DMS79 (cell line): Measurements from ENCODE around the gene ACSM3.
"Not testable (repeated sequence)": the region's sequence is repeated elsewhere in the genome, so short reads cannot be mapped to it uniquely, and the experiment has no call there.

ENCODE experiments used
- DNase-seq: peaks from one replicate; lab custom pipeline; 2025; lab: John Stamatoyannopoulos, UW

ACSM3 gene

GRCh38 chr16:20755799-20756198, 8.0 kb upstream of the ACSM3 start:
- DNase-seq: not testable (repeated sequence)

- no peak for DNase-seq
Observed at GRCh38 chr16:20760346-20760745, 3.5 kb upstream of the ACSM3 start.

DNA sequence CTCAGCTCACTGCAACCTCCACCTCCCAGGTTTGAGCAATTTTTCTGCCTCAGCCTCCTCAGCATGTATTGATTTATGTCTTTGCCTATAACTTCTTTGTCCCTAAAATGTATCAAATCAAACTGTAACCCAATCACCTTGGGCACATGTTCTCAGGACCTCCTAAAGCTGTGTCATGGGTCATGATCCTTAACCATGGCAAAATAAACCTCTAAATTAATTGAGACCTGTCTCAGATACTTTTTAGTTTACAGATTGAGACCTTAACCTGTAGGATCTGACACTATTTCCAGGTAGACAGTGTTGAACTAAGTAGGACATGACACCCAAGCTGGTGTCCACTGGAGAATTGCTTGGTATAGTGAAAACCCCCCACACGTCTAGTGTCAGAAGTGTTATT, 2.6 kb upstream of the ACSM3 start:
- no peak for DNase-seq

DNA sequence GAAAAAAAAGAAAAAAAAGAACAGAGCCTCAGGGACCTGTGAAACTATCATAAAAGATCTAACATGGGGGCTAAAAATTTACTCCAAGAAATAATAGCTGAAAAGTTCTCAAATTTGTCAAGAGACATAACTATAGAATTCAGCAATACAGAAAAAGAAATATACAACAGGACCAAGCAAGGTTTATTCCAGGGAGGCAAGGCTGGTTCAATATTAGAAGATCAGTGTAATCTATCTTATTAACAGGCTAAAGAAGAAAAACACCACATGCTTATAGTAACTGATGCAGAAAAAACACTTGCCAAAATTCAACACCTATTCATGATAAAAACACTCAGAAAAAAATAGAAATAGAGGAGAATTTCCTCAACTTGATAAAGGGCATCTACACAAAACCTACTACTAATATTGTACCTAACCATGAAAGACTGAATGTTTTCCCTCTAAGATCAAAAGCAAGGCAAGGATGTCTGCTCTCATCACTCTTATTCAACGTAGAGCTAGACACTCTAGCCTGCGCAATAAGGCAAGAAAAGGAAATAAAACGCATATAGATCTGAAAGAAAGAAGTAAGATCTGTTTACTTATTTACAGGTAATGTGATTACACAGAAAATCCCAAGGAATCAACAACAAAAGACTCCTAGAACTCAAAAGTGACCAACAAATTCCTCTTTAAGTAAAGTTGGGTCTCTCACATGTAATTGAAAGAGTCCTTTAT, 1.2 kb upstream of the ACSM3 start:
- DNase-seq: no peak

DNA sequence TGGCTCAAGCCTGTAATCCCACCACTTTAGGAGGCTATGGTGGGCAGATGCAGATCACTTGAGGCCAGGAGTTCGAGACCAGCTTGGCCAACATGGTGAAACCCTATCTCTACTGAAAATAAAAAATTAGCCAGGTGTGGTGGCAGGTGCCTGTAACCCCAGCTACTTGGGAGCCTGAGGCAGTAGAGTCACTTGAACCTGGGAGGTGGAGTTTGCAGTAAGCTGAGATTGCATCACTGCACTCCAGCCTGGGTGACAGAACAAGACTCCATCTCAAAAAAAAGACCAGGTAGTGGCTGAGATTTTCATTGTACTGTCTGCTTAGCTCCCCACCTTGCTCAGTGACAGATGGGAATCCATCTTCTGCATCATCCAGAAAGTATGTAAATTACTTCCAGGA, 634 bp downstream of the ACSM3 start:
- not testable (repeated sequence) for DNase-seq

DNA sequence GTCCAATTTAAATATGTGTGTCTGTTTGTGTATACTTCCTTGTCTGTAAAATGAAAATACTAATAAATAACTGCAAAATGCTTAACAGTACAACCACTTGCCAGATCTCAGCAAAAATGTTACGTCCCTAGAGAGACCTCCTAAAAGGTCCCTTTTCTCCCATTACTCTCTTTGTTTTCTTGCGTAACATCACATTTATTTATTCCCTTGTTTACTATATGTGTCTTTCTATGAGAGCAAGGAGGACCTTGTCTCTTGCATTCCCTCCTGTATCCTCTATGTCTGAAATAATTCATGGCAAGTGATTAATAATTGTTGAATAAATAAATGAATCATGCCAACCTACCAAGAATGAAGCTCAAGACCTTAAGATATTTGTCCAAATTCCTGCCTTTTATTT, 1.9 kb downstream of the ACSM3 start:
- DNase-seq: no peak

DNA sequence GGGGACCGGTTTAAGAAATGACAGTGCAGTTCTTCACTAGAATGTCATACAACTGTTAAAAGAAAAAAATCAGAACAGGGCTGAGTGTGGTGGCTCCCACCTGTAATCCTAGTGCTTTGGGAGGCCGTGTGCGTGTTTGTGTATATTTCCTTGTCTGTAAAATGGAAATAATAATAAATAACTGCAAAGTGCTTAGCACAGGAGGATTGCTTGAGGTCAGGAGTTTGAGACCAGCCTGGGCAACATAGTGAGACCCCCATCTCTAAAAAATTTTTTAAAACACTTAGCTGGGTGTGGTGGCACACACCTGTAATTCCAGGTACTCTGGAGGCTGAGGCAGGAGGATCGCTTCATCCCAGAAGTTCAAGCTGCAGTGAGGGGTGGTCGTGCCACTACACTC, 2.5 kb downstream of the ACSM3 start:
- no peak for DNase-seq

GRCh38 chr16:20767577-20767976, 3.8 kb downstream of the ACSM3 start:
- DNase-seq: no peak

- DNase-seq: no peak
Observed at GRCh38 chr16:20768121-20768520, 4.3 kb downstream of the ACSM3 start.

GRCh38 chr16:20768818-20769217, 5.0 kb downstream of the ACSM3 start:
- DNase-seq: no peak

DNA sequence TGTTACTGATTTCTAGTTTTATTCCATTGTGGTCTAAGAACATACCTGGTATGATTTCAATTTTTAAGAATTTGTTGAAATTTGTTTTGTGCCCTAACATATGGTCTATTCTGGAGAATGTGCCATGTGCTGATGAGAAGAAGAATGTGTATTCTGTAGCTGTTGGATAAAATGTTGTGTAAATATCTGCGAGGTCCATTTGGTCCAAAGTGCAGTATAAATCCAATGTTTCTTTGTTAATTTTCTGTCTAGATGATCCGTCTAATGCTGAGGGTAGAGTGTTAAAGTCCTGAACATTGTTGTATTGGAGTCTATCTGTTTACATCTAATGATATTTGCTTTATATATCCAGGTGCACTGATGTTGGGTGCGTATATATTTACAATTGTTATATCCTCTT, 9.9 kb downstream of the ACSM3 start:
- DNase-seq: no peak

GRCh38 chr16:20774703-20775362, 11.0 kb downstream of the ACSM3 start:
- DNase-seq: no peak

- DNase-seq: no peak
Observed at GRCh38 chr16:20781697-20782096, 17.9 kb downstream of the ACSM3 start.

GRCh38 chr16:20782470-20782869, 18.7 kb downstream of the ACSM3 start:
- DNase-seq: no peak

GRCh38 chr16:20784204-20784603, 20.4 kb downstream of the ACSM3 start:
- DNase-seq: no peak

DNA sequence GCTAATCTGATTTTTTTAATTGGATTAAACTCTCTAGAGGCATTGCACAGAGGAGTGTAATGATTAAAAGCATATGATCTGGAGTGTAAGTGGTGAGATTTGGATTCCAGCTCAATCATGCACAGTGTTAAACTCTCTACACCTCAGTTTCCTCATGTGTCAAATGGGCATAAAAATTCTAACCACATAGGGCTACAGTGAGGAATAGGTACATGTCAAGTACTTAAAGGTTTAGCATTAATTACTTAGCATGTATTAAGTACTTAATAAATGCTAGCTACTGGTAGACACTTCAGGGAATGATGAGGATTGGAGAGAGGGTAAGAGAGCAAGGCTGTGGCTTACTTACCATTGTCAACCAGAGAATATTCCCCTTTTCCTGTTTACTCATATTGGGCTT, 25.3 kb downstream of the ACSM3 start:
- DNase-seq: no peak

DNA sequence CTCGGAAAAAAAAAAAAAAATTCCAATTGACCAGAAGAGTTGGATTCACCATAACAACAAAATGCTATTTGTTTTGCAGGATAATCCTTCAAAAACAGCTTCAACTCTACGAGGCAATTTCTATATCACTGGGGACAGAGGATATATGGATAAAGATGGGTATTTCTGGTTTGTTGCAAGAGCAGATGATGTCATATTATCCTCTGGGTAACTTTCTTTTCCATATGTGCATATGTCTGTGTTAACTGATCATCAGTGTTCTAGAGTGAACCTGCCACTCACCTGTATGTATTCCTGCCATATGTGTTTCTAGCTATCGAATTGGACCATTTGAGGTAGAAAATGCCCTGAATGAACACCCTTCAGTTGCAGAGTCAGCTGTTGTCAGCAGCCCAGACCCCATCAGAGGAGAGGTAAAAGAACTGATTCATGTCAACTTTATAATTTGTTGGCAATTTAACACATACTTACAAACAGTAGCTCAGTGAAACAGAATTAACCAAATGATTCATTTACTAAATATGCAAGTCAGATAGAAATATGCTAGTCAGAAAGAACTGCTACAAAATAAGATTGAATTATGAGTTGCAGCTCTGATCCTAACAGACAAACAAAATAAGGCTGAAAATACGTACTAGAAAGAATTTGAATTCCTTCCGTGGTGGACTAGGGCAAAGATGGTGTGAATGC, 28.3 kb downstream of the ACSM3 start:
- no peak for DNase-seq

- no peak for DNase-seq
Observed at GRCh38 chr16:20798364-20798763, 34.5 kb downstream of the ACSM3 start.

GRCh38 chr16:20799599-20799998, 35.8 kb downstream of the ACSM3 start:
- DNase-seq: no peak

DNA sequence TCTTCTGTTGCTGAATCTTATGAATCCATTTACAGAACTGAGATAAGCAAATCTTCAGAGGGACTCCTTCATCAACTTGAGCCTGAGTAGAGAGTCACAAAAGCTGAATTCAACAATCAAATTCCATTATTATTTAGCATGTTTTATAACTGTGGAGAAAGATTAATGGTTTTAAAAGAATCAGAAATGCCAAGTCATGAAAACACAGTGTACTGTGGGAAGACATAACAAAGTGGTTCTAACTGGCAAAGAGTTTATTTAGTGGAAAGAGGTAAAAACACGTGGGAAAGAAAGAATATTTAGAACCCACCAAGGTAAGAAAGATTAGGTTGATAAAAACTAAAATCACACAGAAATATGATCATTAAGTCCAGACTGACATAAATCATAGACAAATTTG, 37.5 kb downstream of the ACSM3 start:
- DNase-seq: no peak

DNA sequence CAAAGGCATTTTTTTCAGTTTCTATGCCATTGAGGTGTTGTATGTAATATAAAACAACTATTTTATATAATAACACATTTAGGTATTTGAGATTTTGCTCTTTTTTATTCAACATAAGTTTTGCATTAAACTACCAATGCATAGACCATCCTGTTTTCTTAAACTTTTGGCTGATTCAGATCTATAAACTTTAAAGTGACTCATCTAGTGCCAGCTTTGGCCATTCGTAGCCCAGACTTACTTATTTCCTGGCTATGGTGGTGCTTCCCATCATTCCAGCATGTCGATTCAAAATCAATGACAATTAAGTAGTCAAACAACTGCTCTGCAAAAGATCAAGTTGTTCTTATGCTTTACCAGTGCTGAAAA, 39.4 kb downstream of the ACSM3 start:
- no peak for DNase-seq

GRCh38 chr16:20803561-20804214, 39.9 kb downstream of the ACSM3 start:
- no peak for DNase-seq

DNA sequence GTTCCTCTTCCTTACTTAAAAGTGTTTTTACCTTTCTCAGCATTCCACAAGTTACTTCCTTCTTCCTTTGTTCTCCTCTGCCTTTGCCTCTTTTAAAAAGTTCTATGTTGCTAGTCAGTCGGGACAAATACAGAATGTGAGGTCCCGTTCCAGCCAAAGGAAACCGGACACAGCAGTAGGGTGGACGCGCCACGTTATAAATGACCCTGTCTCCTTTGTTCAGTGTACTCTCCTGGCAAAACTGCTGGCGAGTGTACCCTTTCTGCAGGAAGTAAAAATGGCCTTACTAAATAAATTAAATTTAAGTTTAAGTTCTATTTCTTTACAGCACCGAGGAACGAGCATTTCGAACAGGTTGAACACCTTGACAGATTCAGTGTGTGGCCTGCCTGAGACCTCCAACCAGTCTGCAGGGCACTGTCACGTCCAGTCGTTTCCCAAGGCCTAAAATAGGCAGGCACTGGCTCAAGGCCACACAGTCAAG, 41.9 kb downstream of the ACSM3 start:
- not testable (repeated sequence) for DNase-seq
